ENCODE results near the gene CALHM5. TPM values are rescaled to one million over a fixed set of nuclear protein-coding genes. Genes with fewer than 3 reads are reported as not detected.

CALHM5 gene
- total RNA-seq, 1 experiment from 2014 or later: 0.05 TPM

GRCh38 chr6:116530436-116530835 is 19.0 kb downstream of the CALHM5 start:
- Mint-ChIP-seq H3K27ac (ENCODE audit: unreplicated experiment) (no peak overlapping the region), H3K9me3 (ENCODE audit: low read depth, unreplicated experiment) (no peaks in the 10 kb centered on the region), H3K4me3 (ENCODE audit: low read depth, unreplicated experiment) (no peak overlapping the region), H3K27me3 (ENCODE audit: unreplicated experiment) (peaks cover 27% of the 10 kb centered on the region), H3K36me3 (ENCODE audit: insufficient read depth, unreplicated experiment) (no peaks in the 10 kb centered on the region), H3K4me1 (ENCODE audit: low read depth, unreplicated experiment) (peaks cover 15% of the 10 kb centered on the region)
- BruUV-seq (replicated peaks): no TSS peak
- intact Hi-C loops (cut with micrococcal nuclease; ENCODE audit: unreplicated experiment): loop anchor here (5.0 to 10.0 kb wide), 3 partner anchors 88 to 314 kb away; no protein-coding TSS in a partner anchor
- TF ChIP-seq CTCF (IDR thresholded peaks at IDR 0.05; ENCODE audit: unreplicated experiment): no peak
- DNase-seq: no peak
- CTCF ChIA-PET: no interaction called here

GRCh38 chr6:116531675-116532570 is 20.5 kb downstream of the CALHM5 start:
- Mint-ChIP-seq H3K36me3 (ENCODE audit: insufficient read depth, unreplicated experiment) (no peaks in the 10 kb centered on the region), H3K9me3 (ENCODE audit: low read depth, unreplicated experiment) (no peaks in the 10 kb centered on the region), H3K27ac (ENCODE audit: unreplicated experiment) (no peak overlapping the region), H3K4me3 (ENCODE audit: low read depth, unreplicated experiment) (no peak overlapping the region), H3K27me3 (ENCODE audit: unreplicated experiment) (peaks cover 27% of the 10 kb centered on the region), H3K4me1 (ENCODE audit: low read depth, unreplicated experiment) (peaks cover 15% of the 10 kb centered on the region)
- intact Hi-C loops (cut with micrococcal nuclease; ENCODE audit: unreplicated experiment): loop anchor here (1.0 to 10.0 kb wide), 4 partner anchors 90 to 313 kb away; no protein-coding TSS in a partner anchor
- TF ChIP-seq CTCF (IDR thresholded peaks at IDR 0.05; ENCODE audit: unreplicated experiment): peak; percentile 47
- CTCF ChIA-PET: interaction anchor here (1.6 kb wide), 1 partner anchor 263 kb away, joined by 7 read pairs; no protein-coding TSS in a partner anchor
- DNase-seq: peak; percentile 48
- BruUV-seq (replicated peaks): no TSS peak

GRCh38 chr6:116533233-116533957 is 22.0 kb downstream of the CALHM5 start:
- intact Hi-C loops (cut with micrococcal nuclease; ENCODE audit: unreplicated experiment): loop anchor here (5.0 to 10.0 kb wide), 3 partner anchors 91 to 311 kb away; no protein-coding TSS in a partner anchor
- CTCF ChIA-PET: interaction anchor here (0.6 to 1.6 kb wide), 6 partner anchors 22 to 265 kb away, joined by 3 to 7 read pairs (median 4); partner anchors contain the start of gene CALHM5
- no TSS peak for BruUV-seq (replicated peaks)

More at GRCh38 chr6:116533233-116533957, 22.0 kb downstream of the CALHM5 start:
- Mint-ChIP-seq H3K4me1 (ENCODE audit: low read depth, unreplicated experiment) (peaks cover 15% of the 10 kb centered on the region), H3K27me3 (ENCODE audit: unreplicated experiment) (peaks cover 27% of the 10 kb centered on the region), H3K9me3 (ENCODE audit: low read depth, unreplicated experiment) (no peaks in the 10 kb centered on the region), H3K36me3 (ENCODE audit: insufficient read depth, unreplicated experiment) (no peaks in the 10 kb centered on the region), H3K27ac (ENCODE audit: unreplicated experiment) (no peak overlapping the region), H3K4me3 (ENCODE audit: low read depth, unreplicated experiment) (no peak overlapping the region)
- DNase-seq: no peak
- TF ChIP-seq CTCF (IDR thresholded peaks at IDR 0.05; ENCODE audit: unreplicated experiment): no peak

Data from Calu3 (cell line).